NCI-H187 (cell line): ENCODE measurements around the gene TOPAZ1.
"Not testable (repeated sequence)": the region's sequence is repeated elsewhere in the genome, so short reads cannot be mapped to it uniquely, and the experiment has no call there.

Experiments used
- DNase-seq, 2 experiments: peaks; one replicate each; lab custom pipeline; 2025; lab: John Stamatoyannopoulos, UW

Gene TOPAZ1

DNA sequence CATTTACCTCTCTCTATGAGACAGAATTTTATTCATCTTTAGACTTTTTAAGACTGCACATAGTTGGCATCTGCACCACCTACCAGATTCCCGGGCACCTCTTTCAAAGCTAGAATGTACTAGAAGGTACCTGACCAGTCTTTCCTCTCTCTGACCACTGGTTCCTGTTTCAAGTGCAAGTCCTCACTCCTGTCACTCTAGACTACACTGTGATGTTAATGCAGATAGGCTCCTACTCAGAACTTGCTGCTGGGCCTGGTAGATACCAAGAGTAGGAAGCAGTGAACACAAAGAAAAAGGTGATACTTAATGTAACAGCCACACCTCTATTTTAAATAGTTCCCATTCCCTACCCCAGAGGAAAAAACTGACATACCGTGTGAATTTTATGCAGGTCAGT lies 88.8 kb downstream of the TOPAZ1 start:
- no peak for DNase-seq

DNA sequence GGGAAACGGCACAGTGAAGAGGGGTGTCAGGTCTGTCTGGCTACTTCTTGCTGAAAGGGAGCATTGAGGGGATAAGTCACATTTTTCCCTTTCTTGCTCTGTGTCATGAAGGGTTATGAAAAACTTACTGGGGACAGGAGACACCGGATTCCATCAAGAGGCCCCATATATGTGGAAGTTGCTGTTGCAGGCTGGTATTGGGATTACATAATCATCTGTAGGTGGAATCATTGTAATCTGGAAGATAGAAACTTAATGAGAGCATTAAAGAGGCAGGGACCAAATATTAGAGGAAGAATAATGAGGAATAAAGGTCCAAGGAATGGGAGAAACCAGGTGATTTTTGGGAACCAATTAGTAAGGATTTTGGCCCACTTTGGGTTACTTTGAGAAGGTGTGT lies 92.6 kb downstream of the TOPAZ1 start:
- DNase-seq, result no peak

DNA sequence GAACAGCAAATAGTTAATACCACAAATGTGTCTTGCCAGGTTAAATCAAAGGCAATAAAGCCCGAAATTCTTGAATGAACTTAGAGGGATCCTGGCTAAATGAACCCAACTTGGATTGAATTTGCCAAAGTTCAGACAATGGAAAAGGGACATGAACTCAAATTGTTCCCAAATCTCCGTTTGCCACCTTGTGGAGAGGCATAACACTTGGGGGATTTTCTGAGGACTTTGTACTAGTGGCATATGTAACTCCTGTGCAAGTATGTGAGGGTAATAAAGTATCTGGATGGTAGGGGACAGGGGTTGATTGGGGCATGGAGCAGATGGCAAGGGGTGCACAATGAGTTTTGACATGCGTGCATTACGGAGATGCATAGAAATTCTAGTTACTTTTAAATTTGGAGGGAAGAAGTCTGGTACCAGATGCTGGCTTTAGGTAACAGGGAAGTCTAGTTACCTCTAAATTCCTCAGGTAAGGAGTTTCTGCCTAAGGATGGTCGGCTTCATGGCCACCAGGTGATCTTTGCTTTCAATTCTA lies 95.6 kb downstream of the TOPAZ1 start:
- DNase-seq, result no peak

DNA sequence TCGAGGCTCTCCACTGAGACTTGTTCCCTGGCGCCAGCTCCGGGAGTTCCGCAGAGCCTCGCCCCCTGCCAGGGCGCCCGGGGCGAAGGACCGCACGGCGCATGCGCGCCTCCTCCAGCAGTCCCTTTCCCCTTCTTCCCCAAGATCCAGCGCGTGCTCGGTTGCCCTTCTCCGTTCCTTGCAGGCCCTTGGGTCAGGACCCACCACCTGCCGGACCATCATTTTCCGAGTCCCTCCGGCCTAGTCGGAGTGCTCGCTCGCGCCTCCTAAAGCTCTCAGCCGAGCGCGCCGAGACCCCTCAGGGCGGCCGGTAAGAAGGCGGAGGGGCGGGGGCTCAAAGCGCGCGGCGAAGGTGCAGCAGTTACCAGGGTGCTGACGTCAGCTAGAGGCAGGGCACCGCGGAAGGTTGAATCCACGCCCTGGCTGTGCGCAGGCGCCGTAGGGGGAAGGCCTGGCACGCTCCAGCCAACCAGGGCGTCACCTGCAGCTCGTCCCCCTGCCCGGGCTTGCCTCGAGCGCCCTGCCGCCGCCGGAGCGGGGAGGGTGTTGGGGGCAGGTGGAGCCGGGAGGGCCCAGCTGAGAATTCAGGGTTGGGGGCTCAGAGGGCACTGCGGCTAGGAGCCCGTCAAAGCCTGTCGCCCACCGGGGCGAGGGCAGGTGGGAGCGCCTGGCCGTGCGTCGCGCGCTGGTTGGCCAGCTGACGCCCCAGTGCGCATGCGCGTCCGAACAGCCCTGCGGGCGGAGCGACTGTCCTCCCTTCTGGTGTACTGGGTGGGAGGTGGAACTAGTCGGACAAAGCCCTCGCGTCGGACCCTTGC lies 96.5 kb downstream of the TOPAZ1 start, which contains the start of gene TCAIM:
Gene TCAIM, plus strand, starts transcription at position 757 of the 818 bp plus-strand sequence. CDS start 16,017 bp downstream, outside the sequence.
- peak; percentile 88 to 95 for DNase-seq

DNA sequence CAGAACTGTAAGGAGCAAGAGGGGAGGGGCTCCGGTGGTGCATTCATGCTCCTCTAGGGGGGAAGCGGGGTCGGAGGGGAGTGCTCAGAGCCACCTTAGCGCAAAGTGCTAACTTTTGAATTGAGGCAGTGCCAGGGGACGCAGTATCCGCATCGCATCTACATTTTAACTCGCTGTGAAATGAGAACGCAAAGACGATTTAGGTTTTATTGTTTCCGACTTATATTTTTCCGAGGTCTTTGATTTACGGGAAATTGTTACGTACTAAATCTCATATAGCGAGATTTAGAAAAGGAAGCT lies 97.1 kb downstream of the TOPAZ1 start:
- no peak for DNase-seq

DNA sequence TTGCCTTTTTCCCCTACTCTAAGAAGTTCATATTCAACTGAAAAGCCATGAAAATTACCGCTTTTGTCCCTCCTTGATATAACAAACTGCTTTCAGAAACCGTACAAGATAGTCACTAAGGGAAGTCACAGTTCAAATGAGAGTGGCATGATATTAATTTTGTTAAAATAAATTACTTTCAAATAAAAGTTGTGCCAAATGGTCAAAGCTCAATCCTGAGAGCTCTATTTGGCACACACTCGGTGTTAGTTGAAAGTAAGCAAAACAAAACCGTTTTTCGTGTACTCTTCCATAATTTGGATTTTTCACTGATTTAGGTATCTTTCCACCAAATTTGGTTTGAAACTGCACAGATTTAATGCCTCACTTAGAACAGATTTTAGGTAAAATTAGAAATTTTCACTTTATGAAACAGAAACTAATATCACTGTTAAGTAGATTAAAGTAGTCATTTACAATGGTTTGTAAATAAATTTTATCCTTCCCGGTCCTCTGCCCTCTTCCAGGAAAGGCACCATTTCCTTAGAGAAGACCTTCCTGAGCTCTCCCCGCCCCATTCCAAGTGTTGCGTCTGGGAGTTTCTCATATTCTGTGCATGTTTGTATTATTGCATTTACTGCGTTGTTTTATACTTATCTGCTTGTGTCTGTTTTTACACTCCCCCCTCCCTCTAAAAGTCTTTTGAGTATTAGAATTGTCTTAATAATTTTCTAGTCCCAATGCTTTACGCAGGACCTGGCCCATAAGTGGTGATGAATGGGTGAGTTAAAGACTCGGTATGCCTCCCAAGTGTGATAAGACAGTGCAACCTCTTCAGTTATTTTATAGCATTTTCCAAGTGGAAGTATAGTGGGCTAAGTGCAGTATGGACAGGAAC lies 97.7 kb downstream of the TOPAZ1 start:
- DNase-seq, result no peak

DNA sequence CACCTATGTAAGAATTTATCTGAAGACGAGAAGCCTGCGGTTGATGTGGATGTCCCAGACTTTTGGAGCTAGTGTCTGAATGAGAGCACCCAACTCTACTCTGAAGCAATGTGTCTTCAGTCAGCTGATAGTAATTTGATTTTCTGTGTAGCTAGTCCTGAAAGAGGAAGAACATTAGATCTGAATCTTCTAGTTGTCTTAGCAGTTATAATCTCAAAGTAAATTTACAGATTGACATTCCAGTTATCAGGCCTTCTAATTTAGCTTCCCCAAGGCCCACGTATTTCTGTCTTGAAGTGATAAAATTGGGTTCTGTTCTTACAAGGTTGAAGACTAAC lies 98.3 kb downstream of the TOPAZ1 start:
- no peak for DNase-seq

DNA sequence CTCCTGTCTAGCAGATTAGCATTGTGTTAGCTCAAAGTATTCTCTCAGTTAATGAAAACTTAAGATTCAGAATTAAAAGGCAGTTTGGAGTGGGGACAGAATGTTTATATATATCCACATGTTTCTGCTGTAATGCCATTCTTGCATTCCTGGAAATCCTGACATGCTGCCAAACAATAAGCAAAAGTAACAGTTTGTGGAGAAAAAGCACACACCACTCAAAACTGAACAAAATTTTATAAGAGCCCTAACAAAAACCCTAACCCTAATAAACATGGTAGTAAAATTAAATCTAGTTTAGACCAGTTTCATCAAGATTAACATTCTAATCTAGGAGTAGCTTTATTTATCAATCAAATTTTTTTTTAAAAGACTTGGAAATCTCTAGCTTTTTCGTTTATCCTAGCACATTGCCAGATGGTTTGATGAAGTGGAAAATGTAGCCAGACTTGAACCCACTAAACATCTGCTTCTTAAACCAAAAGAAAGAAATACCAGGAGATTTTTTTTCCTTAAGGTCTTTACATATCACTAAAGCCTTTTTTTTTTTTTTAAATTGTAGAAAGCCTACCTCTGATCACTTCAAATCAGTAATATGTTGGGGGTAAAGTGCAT lies 100.6 kb downstream of the TOPAZ1 start:
- no peak for DNase-seq

DNA sequence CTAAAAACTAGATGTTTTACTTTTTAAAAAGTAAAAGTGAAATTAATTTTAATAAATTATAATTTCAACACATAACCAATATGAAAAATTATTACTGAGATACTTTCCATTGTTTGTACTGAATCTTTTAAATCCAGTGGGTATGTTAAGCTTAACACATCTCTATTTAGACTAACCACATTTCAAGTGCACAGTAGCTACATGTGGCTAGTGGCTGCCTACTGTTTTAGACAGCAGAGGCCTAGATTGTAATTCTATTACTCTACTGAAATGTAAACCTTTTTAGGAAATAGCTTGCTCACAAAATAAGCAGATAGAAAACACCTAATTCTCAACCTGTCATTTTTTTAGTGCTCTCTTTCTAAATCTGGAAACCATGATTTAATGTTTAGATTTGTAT lies 101.7 kb downstream of the TOPAZ1 start:
- DNase-seq, result no peak

DNA sequence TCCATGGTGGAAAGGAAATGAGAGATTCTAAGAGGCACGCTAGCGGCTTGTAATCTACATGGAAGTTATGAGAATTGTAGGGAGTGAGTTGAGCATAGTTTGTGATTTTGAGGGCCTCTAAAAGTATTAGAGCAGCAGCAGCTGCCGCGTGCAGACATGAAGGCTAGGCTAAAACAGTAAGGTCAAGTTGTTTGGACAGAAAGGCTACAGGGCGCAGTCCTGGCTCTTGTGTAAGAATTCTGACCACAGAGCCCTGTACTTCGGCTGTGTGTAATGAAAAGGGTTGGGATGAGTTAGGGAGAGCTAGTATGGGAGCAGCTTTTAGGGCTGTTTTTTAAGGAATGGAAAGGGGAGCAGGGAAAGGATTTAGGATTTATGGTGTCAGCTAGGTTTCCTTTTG lies 104.9 kb downstream of the TOPAZ1 start:
- not testable (repeated sequence) for DNase-seq

DNA sequence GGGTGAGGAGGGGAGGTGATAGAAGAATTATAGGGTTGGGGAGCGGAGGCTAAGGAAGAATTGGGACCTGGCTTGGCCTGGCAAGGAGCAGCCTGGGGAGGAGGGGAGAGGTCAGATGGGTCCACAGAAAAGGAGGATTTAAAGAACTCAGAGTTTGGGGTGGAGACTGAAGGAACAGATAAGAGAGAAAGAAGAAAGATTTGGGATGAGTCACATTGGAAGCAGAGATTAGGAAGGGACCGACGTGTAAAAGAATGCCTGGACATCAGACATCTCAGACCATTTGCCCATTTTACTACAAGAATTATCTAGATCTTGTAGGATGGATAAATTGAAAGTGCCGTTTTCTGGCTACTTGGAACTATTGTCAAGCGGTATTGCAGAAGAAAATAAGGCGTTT lies 107.3 kb downstream of the TOPAZ1 start:
- DNase-seq, result no peak

DNA sequence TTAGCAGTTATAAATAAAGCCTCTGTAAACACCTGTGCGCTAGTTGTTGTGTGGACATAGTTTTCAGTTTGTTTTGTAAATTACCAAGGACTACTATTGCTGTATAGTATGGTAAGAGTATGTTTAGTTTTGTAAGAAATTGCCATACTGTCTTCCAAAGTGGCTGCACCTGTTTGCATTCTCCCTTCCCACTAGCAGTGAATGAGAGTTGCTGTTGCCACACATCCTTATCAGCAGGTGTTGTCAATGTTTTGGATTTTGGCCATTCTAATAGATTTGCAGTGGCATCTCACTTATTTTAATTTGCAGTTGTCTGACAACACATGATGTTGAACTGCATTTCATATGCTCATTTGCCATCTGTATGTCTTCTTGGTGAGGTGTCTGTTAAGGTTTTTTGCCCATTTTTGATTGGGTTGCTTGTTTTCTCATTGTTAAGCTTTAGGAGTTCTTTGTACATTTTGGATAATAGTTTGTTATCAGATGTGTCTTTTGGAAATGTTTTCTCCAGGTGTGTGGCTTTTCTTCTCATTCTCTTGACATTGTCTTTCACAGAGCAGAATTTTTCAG lies 111.8 kb downstream of the TOPAZ1 start:
- no peak for DNase-seq

DNA sequence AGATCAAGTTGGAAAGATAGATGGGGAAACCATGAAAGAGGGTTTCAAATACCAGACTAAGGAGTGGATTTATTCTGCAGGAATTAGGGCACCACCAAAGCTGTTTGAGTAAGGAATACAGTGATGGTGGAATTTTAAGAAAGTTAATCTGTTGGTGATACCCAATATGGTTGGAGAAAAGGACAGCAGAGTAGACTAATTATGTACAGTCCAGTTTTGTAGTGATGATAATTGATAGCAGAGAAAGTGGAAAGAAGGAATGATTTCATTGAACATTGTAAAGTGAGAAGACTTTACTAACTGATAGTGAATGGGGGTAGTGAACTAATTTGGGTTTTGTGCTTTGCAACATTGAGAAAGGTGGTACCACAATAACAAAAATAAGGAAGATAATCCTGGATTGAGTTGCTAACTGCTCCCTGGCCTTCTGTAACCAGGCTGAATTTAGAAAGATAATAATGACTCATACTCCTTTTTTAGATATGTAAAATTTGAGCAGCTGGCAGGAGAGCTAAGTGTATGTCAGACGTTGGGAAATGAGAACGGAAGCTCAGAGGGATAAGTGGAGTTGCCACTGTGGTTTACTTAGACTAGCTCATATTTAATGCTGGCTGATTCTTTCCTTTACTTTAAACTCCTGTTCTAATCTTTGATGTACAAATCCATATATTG lies 113.8 kb downstream of the TOPAZ1 start:
- DNase-seq, result no peak

DNA sequence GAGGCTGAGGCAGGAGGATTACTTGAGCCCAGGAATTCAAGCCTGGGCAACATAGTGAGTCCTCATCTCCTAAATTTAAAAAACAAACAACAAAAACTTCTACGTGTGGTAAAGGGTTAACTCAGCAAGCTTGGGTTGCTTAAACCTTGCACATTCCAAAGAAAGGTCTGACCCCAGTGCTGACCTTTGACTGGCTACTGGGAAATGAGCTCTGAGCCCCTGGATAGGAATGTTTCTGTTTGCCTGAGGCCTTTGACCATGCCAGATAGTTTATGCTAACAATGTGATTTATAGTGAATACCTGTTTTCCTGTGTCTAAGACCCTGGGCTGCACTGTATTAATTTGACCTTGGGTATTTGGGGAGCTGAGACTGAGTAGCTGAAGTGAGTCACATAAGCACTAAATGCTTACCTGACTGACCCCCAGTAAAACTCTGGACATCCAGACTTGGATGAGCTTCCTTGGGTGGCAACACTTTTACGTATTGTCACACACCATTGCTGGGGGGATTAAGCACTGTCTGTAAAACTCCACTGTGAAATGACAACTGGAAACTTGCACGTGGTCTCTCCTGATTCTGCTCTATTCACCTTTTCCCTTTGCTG lies 117.6 kb downstream of the TOPAZ1 start:
- DNase-seq, result no peak

DNA sequence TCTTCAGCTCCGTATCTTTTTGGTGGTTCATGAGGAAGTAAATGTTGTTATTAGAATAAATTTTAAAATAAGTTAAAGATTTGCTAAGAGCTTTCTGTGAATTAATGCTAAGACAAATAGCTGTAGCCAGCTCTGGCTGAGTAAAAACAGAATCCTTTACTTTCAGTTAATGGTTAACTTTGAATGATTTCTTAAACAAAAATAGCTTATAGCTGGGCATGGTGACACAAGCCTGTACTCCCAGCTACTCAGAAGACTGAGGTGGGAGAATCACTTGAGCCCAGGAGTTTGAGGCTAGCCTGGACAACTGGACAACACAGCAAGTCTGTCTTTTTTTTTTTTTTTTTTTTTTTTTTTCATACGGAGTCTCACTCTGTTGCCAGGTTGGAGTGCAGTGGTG lies 121.9 kb downstream of the TOPAZ1 start:
- no peak for DNase-seq

DNA sequence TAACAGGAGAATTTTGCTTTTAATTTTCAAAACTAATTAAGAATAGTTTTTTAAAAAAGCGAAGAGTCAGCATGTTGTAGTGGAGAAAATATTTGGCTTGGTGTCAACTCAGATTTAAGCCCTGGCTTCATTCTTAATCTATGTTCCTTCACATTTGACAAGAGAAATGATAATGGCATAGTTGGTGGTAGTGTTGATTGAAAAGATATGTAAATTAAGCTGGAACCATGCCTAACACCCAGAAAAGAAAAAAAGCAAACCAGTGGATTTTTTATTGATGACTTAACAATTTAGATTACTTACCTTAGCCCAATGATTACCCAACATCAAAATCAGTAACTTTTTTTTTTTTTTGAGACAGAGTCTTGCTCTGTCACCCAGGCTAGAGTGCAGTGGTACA lies 124.3 kb downstream of the TOPAZ1 start:
- no peak for DNase-seq

DNA sequence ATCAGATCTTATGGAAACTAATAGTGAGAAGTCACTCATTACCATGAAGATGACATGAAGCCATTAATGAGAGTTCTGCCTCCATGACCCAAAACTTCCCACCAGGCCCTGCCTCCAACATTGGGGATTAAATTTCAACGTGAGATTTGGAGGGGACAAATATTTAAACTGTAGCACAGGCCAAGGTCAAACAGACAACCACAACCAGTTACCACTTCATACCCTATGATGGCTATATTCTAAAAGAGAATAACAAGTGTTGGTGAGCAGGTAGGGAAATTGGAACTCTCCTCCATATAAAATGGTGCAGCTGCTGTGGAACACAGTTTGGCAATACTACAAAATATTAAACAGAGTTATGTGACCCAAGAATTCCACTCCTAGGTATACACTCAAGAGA lies 133.8 kb downstream of the TOPAZ1 start:
- no peak for DNase-seq
